HL-60 (cell line): Measurements from ENCODE around the gene TFF2.

Experiments
- DNase-seq, 2 experiments: peaks; one replicate each; pipeline ENCODE4 v3.0.0-alpha.2; 2010 to 2020; ENCODE audit warnings: low read depth in 1 of 2, low spot score in 1 of 2
- H3K27ac ChIP-seq: fragments of 250-450 bp; sonication (Bioruptor Pico); replicated peaks from 2 replicates; pipeline ENCODE4 v1.5.1; 2020; ENCODE audit warnings: mild to moderate bottlenecking, moderate library complexity
- H3K27me3 ChIP-seq: fragments of 250-450 bp; sonication (Bioruptor Pico); 2 replicates; pipeline ENCODE4 v1.5.1; 2021; ENCODE audit warnings: mild to moderate bottlenecking, moderate library complexity; ENCODE audit not compliant: insufficient read depth, poor library complexity, severe bottlenecking
- H3K4me3 ChIP-seq: replicated peaks from 2 replicates; pipeline ENCODE4 v1.5.1; 2011; ENCODE audit warnings: mild to moderate bottlenecking, control low read depth, low read length; ENCODE audit not compliant: insufficient read depth
- GABPA ChIP-seq: IDR thresholded peaks from 2 replicates; pipeline ENCODE4 v1.6.1; 2012; ENCODE audit warnings: low read depth
- POLR2AphosphoS5 ChIP-seq: IDR thresholded peaks from 2 replicates; pipeline ENCODE4 v1.6.1; 2012; ENCODE audit warnings: low read depth
- SPI1 ChIP-seq: IDR thresholded peaks from 2 replicates; pipeline ENCODE4 v1.6.1; 2012; ENCODE audit warnings: low read depth, mild to moderate bottlenecking, borderline replicate concordance
- TF ChIP-seq, protein P1 (sequence below): IDR thresholded peaks from one replicate; pipeline ENCODE4 v1.5.1; 2011; ENCODE audit warnings: low read length, control low read depth, inconsistent platforms; ENCODE audit not compliant: insufficient read depth
- TF ChIP-seq, protein P2 (sequence below): IDR thresholded peaks from 2 replicates; pipeline ENCODE4 v1.6.1; 2012; ENCODE audit warnings: low read depth; ENCODE audit not compliant: insufficient replicate concordance

TFF2 gene

DNA sequence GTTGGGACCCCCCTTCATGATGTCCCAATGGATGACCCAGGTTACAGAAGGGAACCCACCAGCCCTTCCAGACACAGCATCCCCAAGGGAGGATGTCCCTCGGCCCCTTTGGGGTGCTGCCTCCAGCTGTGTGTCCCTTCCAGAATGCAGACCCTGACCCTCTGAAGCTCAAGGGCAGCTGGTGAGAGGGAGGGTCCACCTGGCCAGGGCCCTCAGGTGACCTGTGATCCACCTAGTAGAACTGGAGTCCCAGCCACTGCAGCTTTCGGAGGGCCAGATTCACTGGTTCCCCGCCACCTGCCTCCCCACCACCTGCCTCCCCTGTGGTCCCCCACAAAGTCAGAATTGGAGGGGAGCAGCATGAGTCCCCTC is 25.2 kb upstream of the TFF2 start:
- H3K4me3 ChIP-seq, result no peak overlapping the region
- H3K27ac ChIP-seq, result no peak overlapping the region
- no peak for DNase-seq
- TF ChIP-seq, protein P1, sequence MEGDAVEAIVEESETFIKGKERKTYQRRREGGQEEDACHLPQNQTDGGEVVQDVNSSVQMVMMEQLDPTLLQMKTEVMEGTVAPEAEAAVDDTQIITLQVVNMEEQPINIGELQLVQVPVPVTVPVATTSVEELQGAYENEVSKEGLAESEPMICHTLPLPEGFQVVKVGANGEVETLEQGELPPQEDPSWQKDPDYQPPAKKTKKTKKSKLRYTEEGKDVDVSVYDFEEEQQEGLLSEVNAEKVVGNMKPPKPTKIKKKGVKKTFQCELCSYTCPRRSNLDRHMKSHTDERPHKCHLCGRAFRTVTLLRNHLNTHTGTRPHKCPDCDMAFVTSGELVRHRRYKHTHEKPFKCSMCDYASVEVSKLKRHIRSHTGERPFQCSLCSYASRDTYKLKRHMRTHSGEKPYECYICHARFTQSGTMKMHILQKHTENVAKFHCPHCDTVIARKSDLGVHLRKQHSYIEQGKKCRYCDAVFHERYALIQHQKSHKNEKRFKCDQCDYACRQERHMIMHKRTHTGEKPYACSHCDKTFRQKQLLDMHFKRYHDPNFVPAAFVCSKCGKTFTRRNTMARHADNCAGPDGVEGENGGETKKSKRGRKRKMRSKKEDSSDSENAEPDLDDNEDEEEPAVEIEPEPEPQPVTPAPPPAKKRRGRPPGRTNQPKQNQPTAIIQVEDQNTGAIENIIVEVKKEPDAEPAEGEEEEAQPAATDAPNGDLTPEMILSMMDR, result no peak
- TF ChIP-seq, protein P2, sequence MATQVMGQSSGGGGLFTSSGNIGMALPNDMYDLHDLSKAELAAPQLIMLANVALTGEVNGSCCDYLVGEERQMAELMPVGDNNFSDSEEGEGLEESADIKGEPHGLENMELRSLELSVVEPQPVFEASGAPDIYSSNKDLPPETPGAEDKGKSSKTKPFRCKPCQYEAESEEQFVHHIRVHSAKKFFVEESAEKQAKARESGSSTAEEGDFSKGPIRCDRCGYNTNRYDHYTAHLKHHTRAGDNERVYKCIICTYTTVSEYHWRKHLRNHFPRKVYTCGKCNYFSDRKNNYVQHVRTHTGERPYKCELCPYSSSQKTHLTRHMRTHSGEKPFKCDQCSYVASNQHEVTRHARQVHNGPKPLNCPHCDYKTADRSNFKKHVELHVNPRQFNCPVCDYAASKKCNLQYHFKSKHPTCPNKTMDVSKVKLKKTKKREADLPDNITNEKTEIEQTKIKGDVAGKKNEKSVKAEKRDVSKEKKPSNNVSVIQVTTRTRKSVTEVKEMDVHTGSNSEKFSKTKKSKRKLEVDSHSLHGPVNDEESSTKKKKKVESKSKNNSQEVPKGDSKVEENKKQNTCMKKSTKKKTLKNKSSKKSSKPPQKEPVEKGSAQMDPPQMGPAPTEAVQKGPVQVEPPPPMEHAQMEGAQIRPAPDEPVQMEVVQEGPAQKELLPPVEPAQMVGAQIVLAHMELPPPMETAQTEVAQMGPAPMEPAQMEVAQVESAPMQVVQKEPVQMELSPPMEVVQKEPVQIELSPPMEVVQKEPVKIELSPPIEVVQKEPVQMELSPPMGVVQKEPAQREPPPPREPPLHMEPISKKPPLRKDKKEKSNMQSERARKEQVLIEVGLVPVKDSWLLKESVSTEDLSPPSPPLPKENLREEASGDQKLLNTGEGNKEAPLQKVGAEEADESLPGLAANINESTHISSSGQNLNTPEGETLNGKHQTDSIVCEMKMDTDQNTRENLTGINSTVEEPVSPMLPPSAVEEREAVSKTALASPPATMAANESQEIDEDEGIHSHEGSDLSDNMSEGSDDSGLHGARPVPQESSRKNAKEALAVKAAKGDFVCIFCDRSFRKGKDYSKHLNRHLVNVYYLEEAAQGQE, result no peak
- TF ChIP-seq GABPA (no peak), POLR2AphosphoS5 (no peak), SPI1 (no peak)
- H3K27me3 ChIP-seq, result no peaks in the 10 kb centered on the region

DNA sequence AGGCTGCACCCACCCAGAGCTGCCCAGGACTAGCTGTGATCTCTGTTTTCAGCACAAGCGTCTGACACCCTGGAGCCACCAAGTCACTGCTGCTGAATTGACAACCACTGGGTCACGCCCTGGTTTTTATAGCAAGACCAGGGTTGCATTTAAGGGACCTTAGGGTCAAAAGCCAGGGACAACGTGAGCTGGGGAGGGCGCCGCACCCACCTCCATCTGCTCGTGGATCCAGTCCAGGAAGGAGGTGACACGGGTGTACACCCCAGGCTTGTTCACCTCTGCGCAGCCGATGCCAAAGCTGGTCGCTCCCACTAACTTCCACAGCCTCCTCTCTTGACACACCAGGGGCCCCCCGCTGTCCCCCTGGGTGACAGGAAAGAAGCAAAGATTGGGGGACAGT is 24.7 kb upstream of the TFF2 start:
- H3K27ac ChIP-seq, result no peak overlapping the region

DNA sequence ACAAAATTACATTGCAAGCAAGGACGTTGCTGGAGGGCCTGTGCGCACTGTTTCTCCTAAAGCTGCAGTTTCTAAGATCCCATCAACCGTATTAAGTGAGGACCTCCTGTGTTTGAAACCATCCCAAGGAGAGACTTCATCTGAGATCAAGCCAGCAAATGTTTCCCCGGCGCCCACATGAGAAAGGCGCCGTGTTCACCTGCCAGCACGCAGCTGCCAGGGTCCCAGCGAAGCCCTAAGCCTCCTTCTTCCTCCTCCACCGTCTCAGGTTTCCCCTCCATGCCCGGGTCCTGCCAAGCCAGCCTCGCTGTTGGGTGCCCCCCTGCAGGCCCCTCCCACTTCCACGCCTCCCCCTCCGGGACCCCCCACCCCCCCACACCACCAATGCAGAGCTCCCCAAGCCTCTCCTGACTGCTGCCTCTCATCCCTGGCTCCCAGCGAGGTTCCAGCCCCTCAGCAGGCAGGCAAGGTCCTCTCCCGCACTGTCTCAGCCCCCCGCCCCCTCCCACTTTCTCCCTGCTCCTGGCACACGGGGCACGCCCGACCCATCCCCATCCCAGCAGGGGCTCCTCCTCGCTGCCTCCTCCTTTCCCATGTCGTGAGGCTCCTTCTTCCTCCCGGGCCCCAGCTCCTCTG is 24.2 kb upstream of the TFF2 start:
- H3K4me3 ChIP-seq, result no peak overlapping the region

More for the DNA sequence above, 24.7 kb upstream of the TFF2 start:
- H3K27me3 ChIP-seq, result no peaks in the 10 kb centered on the region
- H3K4me3 ChIP-seq, result no peak overlapping the region
- no peak for DNase-seq
- TF ChIP-seq, protein P2, result no peak
- TF ChIP-seq, protein P1, result no peak
- no peak for TF ChIP-seq GABPA
- TF ChIP-seq POLR2AphosphoS5, result no peak
- no peak for TF ChIP-seq SPI1

More for the DNA sequence above, 24.2 kb upstream of the TFF2 start:
- TF ChIP-seq, protein P1, result no peak
- TF ChIP-seq POLR2AphosphoS5, result no peak
- TF ChIP-seq GABPA, result no peak
- TF ChIP-seq SPI1, result no peak
- TF ChIP-seq, protein P2, result no peak
- no peak for DNase-seq
- Histone ChIP-seq H3K27ac (no peak overlapping the region), H3K27me3 (no peaks in the 10 kb centered on the region)
